Neutrophil (primary cell): ENCODE results near the gene PTP4A2.
A peak's percentile ranks its signal among the peaks of the same experiment; 100 is the strongest.
"Not testable (repeated sequence)": the region's sequence is repeated elsewhere in the genome, so short reads cannot be mapped to it uniquely, and the experiment has no call there.

Experiments used
- H3K27ac ChIP-seq: fragments of 200-600 bp; sonication (generic); 2 replicates; pipeline ENCODE4 v1.5.1; 2016; ENCODE audit warnings: mild to moderate bottlenecking, moderate library complexity
- H3K27me3 ChIP-seq: fragments of 200-600 bp; sonication (generic); 2 replicates; pipeline ENCODE4 v1.6.0; 2016; ENCODE audit warnings: mild to moderate bottlenecking
- H3K36me3 ChIP-seq: fragments of 200-600 bp; sonication (generic); 2 replicates; pipeline ENCODE4 v1.5.1; 2017
- H3K4me1 ChIP-seq, 2 experiments: fragments of 200-600 bp in 1 of 2; sonication (generic) in 1 of 2; 1 replicate in 1 of 2; 2 replicates in 1 of 2; pipeline versions ENCODE4 v1.5.1 to v1.6.1; 2013 to 2016; ENCODE audit warnings: low read depth in 1 of 2, low read length in 1 of 2, mild to moderate bottlenecking in 1 of 2, moderate library complexity in 1 of 2; ENCODE audit not compliant: control insufficient read depth in 1 of 2, insufficient read depth in 1 of 2
- H3K4me3 ChIP-seq, 2 experiments: fragments of 200-600 bp in 1 of 2; sonication (generic) in 1 of 2; 1 replicate in 1 of 2; 2 replicates in 1 of 2; pipeline ENCODE4 v1.5.1; 2013 to 2016; ENCODE audit warnings: low read depth in 1 of 2, low read length in 1 of 2, mild to moderate bottlenecking in 1 of 2, moderate library complexity in 1 of 2
- H3K9me3 ChIP-seq: fragments of 200-600 bp; sonication (generic); 2 replicates; pipeline ENCODE4 v1.5.1; 2016
- CTCF ChIP-seq: fragments of 200-600 bp; sonication (generic); IDR thresholded peaks from 2 replicates; pipeline ENCODE4 v1.5.1; 2016; ENCODE audit warnings: antibody characterized with exemption

PTP4A2 gene

GRCh38 chr1:31900790-31901189 is 37.4 kb downstream of the PTP4A2 start:
- peak overlapping the region; percentile 82 for H3K27ac ChIP-seq
- H3K9me3 ChIP-seq: no peaks in the 10 kb centered on the region
- H3K27me3 ChIP-seq: no peaks in the 10 kb centered on the region
- peaks cover 50% of the 10 kb centered on the region in 2 experiments for H3K4me1 ChIP-seq
- no peak for TF ChIP-seq CTCF
- H3K36me3 ChIP-seq: peaks cover 2% of the 10 kb centered on the region
- no peak overlapping the region for H3K4me3 ChIP-seq

- no peaks in the 10 kb centered on the region for H3K9me3 ChIP-seq
- H3K36me3 ChIP-seq: no peaks in the 10 kb centered on the region
- TF ChIP-seq CTCF: no peak
- H3K27me3 ChIP-seq: no peaks in the 10 kb centered on the region
- H3K4me1 ChIP-seq: peaks cover 18 to 20% of the 10 kb centered on the region in 2 experiments
- no peak overlapping the region for H3K27ac ChIP-seq
- H3K4me3 ChIP-seq: no peak overlapping the region
These were observed 40.6 kb downstream of the PTP4A2 start for GRCh38 chr1:31897526-31898100.

GRCh38 chr1:31895474-31896198 is 42.5 kb downstream of the PTP4A2 start:
- H3K4me3 ChIP-seq, H3K9me3 ChIP-seq, H3K36me3 ChIP-seq, H3K27me3 ChIP-seq, H3K27ac ChIP-seq: not testable (repeated sequence)
- H3K4me1 ChIP-seq: peaks cover 14 to 20% of the 10 kb centered on the region in 2 experiments

GRCh38 chr1:31891280-31891679 is 46.9 kb downstream of the PTP4A2 start:
- H3K4me3 ChIP-seq: no peak overlapping the region
- H3K4me1 ChIP-seq: peaks cover 38 to 43% of the 10 kb centered on the region in 2 experiments
- H3K27me3 ChIP-seq: no peaks in the 10 kb centered on the region
- peak overlapping the region; percentile 68 for H3K27ac ChIP-seq
- H3K9me3 ChIP-seq: no peaks in the 10 kb centered on the region
- no peaks in the 10 kb centered on the region for H3K36me3 ChIP-seq
- no peak for TF ChIP-seq CTCF

GRCh38 chr1:31888291-31888690 is 49.9 kb downstream of the PTP4A2 start:
- peaks cover 38 to 43% of the 10 kb centered on the region in 2 experiments for H3K4me1 ChIP-seq
- H3K4me3 ChIP-seq: no peak overlapping the region
- TF ChIP-seq CTCF: no peak
- no peaks in the 10 kb centered on the region for H3K9me3 ChIP-seq
- no peaks in the 10 kb centered on the region for H3K36me3 ChIP-seq
- peak overlapping the region; percentile 96 for H3K27ac ChIP-seq
- H3K27me3 ChIP-seq: no peaks in the 10 kb centered on the region

GRCh38 chr1:31886866-31887265 is 51.3 kb downstream of the PTP4A2 start:
- no peak for TF ChIP-seq CTCF
- no peaks in the 10 kb centered on the region for H3K27me3 ChIP-seq
- no peaks in the 10 kb centered on the region for H3K9me3 ChIP-seq
- no peak overlapping the region for H3K4me3 ChIP-seq
- H3K4me1 ChIP-seq: peaks cover 35 to 37% of the 10 kb centered on the region in 2 experiments
- H3K27ac ChIP-seq: no peak overlapping the region
- H3K36me3 ChIP-seq: no peaks in the 10 kb centered on the region
